ENCODE results near the gene ALDH3B2.

- TF ChIP-seq CTCF (IDR thresholded peaks at IDR 0.05 in 4 of 5, conservative IDR thresholded peaks at IDR 0.05 in 1 of 5): no peak
- TF ChIP-seq POLR2A (IDR thresholded peaks at IDR 0.05): no peak
Measured at GRCh38 chr11:67662142-67662834, 12.1 kb downstream of the ALDH3B2 start.

Measured in gastrocnemius medialis (tissue), 4 donors.